Measurements from ENCODE around the gene SMARCD2.
"Not testable (repeated sequence)": the region's sequence is repeated elsewhere in the genome, so short reads cannot be mapped to it uniquely, and the experiment has no call there.

The SMARCD2 gene

GRCh38 chr17:63842540-63843386, at the start of gene SMARCD2:
TSS of gene SMARCD2 (minus strand) at chr17:63842685. CDS start at chr17:63842674, 11 bp downstream.
- DNase-seq (ENCODE audit: extremely low spot score, insufficient read length, low read depth) (peak; percentile 88), FAIRE-seq (peak; percentile 97)

GRCh38 chr17:63889026-63889848, 46.8 kb upstream of the SMARCD2 start:
- FAIRE-seq = peak; percentile 21
- DNase-seq (ENCODE audit: extremely low spot score, insufficient read length, low read depth) = not testable (repeated sequence)

GRCh38 chr17:63885119-63885518, 42.6 kb upstream of the SMARCD2 start:
- not testable (repeated sequence) for FAIRE-seq; DNase-seq (ENCODE audit: extremely low spot score, insufficient read length, low read depth)

- not testable (repeated sequence) for DNase-seq (ENCODE audit: extremely low spot score, insufficient read length, low read depth); FAIRE-seq
These were observed 40.2 kb upstream of the SMARCD2 start for GRCh38 chr17:63882626-63883126.

- FAIRE-seq (no peak), DNase-seq (ENCODE audit: extremely low spot score, insufficient read length, low read depth) (peak; percentile 45)
These were observed 39.6 kb upstream of the SMARCD2 start, which contains the start of gene GH2 for GRCh38 chr17:63881935-63882601. TSS of gene GH2 (minus strand) at chr17:63881944. CDS start at chr17:63881801, 143 bp downstream.

GRCh38 chr17:63881337-63881736, 38.9 kb upstream of the SMARCD2 start:
- not testable (repeated sequence) for DNase-seq (ENCODE audit: extremely low spot score, insufficient read length, low read depth); FAIRE-seq

- DNase-seq (ENCODE audit: extremely low spot score, insufficient read length, low read depth) = no peak
- FAIRE-seq = no peak
These were observed 38.2 kb upstream of the SMARCD2 start for GRCh38 chr17:63880706-63881105.

- not testable (repeated sequence) for FAIRE-seq; DNase-seq (ENCODE audit: extremely low spot score, insufficient read length, low read depth)
These were observed 35.9 kb upstream of the SMARCD2 start for GRCh38 chr17:63878413-63878812.

GRCh38 chr17:63874693-63875092, 32.2 kb upstream of the SMARCD2 start:
- DNase-seq (ENCODE audit: extremely low spot score, insufficient read length, low read depth) = not testable (repeated sequence)

GRCh38 chr17:63874061-63874626, 31.7 kb upstream of the SMARCD2 start:
- DNase-seq (ENCODE audit: extremely low spot score, insufficient read length, low read depth); FAIRE-seq: not testable (repeated sequence)

More at GRCh38 chr17:63874693-63875092, 32.2 kb upstream of the SMARCD2 start:
- FAIRE-seq = not testable (repeated sequence)

GRCh38 chr17:63873577-63873976, 31.1 kb upstream of the SMARCD2 start, which contains the start of gene CSH2:
TSS of gene CSH2 (minus strand) at chr17:63873677. CDS start at chr17:63873614, 63 bp downstream.
- FAIRE-seq; DNase-seq (ENCODE audit: extremely low spot score, insufficient read length, low read depth): not testable (repeated sequence)

- not testable (repeated sequence) for FAIRE-seq; DNase-seq (ENCODE audit: extremely low spot score, insufficient read length, low read depth)
These were observed 29.3 kb upstream of the SMARCD2 start for GRCh38 chr17:63871646-63872365.

- FAIRE-seq; DNase-seq (ENCODE audit: extremely low spot score, insufficient read length, low read depth): not testable (repeated sequence)
These were observed 27.8 kb upstream of the SMARCD2 start for GRCh38 chr17:63870292-63870665.

GRCh38 chr17:63869491-63870291, 27.2 kb upstream of the SMARCD2 start:
- DNase-seq (ENCODE audit: extremely low spot score, insufficient read length, low read depth); FAIRE-seq: not testable (repeated sequence)

- DNase-seq (ENCODE audit: extremely low spot score, insufficient read length, low read depth); FAIRE-seq: not testable (repeated sequence)
These were observed 24.1 kb upstream of the SMARCD2 start for GRCh38 chr17:63866625-63867024.

GRCh38 chr17:63859257-63859656, 16.8 kb upstream of the SMARCD2 start:
- FAIRE-seq (no peak), DNase-seq (ENCODE audit: extremely low spot score, insufficient read length, low read depth) (no peak)

- DNase-seq (ENCODE audit: extremely low spot score, insufficient read length, low read depth); FAIRE-seq: not testable (repeated sequence)
These were observed 13.9 kb upstream of the SMARCD2 start for GRCh38 chr17:63856425-63856824.

- no peak for DNase-seq (ENCODE audit: extremely low spot score, insufficient read length, low read depth)
- no peak for FAIRE-seq
These were observed 12.7 kb upstream of the SMARCD2 start for GRCh38 chr17:63855185-63855584.
